GM12891 (cell line): ENCODE data around the gene TRAPPC3.

Experiments
- DNase-seq: peaks from one replicate; pipeline ENCODE4 v3.0.0; 2011; ENCODE audit warnings: low spot score; ENCODE audit not compliant: insufficient read length
- FAIRE-seq: peaks from 2 replicates; lab custom pipeline; 2011; peaks lifted over from hg19 to GRCh38; lab: Jason Lieb, UNC
- PAX5 ChIP-seq: IDR thresholded peaks from 2 replicates; pipeline ENCODE4 v1.6.1; 2011; ENCODE audit warnings: low read length, moderate library complexity, mild to moderate bottlenecking; ENCODE audit not compliant: insufficient read depth, severe bottlenecking
- POLR2A ChIP-seq: IDR thresholded peaks from 2 replicates; pipeline ENCODE4 v1.6.1; 2011; ENCODE audit warnings: low read depth, low read length, control low read depth
- POLR2AphosphoS5 ChIP-seq: IDR thresholded peaks from 2 replicates; pipeline ENCODE4 v1.6.1; 2011; ENCODE audit warnings: low read depth, low read length, control low read depth
- POU2F2 ChIP-seq: IDR thresholded peaks from 2 replicates; pipeline ENCODE4 v1.6.1; 2011; ENCODE audit warnings: low read depth, mild to moderate bottlenecking, control low read depth, low read length, moderate library complexity
- SPI1 ChIP-seq: IDR thresholded peaks from 2 replicates; pipeline ENCODE4 v1.6.1; 2011; ENCODE audit warnings: low read depth, low read length, control low read depth
- TAF1 ChIP-seq: IDR thresholded peaks from 2 replicates; pipeline ENCODE4 v1.6.1; 2011; ENCODE audit warnings: low read depth, low read length, control low read depth

The TRAPPC3 gene

DNA sequence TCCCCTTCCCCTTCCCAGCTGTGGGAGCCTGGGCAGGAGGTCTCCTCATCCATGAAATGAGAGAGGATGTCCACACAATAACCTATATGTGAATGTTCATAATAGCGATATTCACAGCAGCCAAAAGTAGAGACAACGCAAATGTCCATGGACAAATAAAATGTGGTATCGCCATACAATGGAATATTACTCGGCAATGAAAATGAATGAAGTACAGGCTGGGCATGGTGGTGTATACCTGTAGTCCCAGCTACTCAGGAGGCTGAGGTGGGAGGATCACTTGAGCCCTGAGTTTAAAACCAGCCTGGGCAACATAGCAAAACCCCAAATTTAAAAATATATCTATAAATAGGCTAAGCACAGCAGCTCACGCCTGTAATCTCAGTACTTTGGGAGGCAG is 47.7 kb downstream of the TRAPPC3 start:
- DNase-seq (no peak), FAIRE-seq (no peak)
- TF ChIP-seq TAF1 (no peak), PAX5 (no peak), SPI1 (no peak), POLR2A (no peak), POU2F2 (no peak), POLR2AphosphoS5 (no peak)

DNA sequence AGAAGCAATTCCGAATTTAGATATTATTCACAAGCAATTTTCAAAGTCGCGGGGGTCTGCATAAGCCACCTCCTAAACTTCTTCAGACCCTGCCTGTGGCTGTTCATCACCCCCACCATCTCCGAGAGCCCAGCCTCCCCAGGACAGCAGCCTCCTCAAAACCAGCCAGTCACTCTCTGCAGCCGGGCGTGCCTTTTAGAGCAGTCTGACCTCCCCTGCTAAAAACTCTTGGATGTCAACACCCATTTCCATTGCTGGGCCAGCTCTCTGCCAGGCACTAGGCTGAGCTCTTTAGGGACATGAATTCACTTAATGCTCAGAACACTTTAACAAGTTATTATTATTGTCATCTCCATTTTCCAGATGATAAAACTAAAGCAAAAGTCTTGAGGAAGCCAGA is 48.9 kb downstream of the TRAPPC3 start:
- TF ChIP-seq SPI1 (no peak), TAF1 (no peak), POLR2A (no peak), PAX5 (no peak), POU2F2 (no peak), POLR2AphosphoS5 (no peak)
- DNase-seq (no peak), FAIRE-seq (no peak)

DNA sequence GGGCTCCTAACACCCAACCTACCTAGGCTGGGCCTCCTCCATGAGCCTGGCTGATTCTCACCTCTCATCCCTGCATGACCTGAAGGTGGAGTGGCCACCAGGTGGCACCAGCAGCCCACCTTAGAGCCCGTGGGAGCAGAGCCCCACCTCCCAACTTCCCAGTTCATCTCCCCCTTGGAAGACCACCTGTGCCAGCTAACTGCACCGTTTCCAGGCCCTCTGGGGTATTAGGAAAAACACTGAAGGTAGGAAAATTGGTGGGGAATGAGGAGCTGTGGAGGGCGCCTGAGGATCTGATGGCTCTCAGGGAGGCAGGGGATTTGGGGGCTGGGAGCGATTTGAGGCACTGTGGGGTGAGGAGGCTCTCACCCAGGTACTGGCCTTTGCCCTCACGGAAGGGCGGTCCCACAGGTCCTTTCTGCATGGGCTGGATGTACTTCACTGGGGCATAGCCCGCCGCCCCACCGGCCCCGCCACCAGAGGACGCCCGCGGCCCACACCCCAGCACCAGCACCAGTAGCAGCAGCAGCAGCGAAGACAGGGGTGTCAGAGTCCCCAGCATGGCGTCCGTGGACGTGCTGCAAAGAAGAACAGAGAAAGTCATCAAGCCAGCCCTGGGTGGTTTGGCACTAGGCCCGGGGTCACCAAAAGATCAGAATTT is 49.5 kb downstream of the TRAPPC3 start:
- DNase-seq (peak; percentile 92), FAIRE-seq (peak; percentile 92)
- no peak for TF ChIP-seq POU2F2
- TF ChIP-seq PAX5 = no peak

DNA sequence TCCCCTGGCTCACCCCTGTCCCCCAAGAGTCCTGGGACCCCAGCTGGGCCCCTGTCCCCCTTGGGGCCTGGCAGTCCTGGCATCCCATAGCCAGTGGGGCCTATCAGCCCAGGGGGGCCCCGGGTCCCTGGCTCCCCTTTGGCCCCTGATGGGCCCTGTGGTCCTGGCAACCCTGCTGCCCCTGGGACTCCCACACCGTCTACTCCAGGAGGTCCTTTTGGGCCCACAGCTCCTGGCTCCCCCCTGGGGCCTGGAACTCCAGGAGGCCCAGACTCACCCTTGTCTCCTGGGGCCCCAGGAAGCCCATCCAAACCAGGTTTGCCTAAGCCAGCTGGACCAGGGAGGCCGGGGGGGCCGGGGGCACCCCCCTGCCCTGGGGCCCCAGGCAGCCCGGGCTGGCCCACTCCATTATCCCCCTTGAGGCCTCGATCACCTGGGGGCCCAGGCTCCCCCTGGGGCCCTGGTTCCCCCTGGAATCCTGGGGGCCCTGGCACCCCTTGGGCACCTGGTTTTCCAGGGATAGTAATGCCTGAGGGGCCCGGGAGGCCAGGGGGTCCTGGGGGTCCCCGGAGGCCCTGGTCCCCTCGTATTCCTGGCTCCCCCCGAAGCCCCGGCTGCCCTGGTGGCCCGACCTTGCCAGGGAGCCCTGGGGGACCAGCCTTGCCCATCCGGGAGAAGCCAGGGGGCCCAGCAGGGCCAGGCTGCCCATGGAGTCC is 50.5 kb downstream of the TRAPPC3 start:
- FAIRE-seq (no peak), DNase-seq (no peak)
- no peak for TF ChIP-seq POLR2A
- TF ChIP-seq TAF1 = no peak
- TF ChIP-seq SPI1 = no peak
- no peak for TF ChIP-seq PAX5
- no peak for TF ChIP-seq POLR2AphosphoS5
- no peak for TF ChIP-seq POU2F2

DNA sequence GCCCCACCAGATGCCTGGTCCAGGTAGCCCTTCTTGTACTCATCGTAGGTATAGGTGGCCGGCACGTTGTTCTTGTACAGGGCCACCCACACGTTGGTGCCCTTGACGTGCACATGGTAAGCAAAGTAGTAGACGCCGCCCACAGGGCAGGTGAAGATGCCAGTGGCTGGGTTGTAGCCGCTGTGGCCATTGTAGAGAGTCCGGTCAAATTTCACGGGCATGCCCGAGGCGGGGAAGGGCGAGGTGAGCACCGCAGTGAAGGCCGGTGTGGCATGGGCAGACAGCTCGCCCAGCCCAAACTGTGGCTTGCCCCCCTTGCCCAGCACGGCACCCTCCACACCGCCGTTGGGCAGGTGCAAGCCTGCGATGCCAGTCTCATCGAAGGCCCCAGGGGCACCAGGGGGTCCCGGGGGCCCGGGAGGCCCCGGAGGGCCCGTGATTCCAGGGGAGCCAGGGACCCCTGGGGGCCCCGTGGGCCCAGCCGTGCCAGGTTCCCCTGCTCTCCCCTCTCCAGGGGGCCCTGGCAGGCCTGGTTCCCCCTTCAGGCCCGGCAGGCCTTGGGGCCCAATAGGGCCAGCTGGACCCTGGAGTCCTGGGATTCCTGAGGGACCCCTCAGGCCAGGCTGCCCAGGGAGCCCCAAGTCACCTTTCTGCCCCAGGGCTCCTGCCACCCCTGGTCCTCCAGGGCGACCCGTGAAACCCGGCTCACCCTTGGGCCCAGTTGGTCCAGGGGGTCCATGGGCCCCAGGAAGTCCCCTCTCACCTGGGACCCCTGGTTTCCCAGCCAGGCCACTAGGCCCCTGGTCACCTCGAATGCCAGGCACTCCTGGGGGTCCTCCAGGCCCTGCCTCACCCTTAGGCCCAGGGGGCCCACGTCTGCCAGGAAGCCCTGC is 51.3 kb downstream of the TRAPPC3 start:
- DNase-seq = no peak
- no peak for FAIRE-seq
- TF ChIP-seq PAX5 (no peak), TAF1 (no peak), POLR2AphosphoS5 (no peak), POU2F2 (no peak), POLR2A (no peak), SPI1 (no peak)

DNA sequence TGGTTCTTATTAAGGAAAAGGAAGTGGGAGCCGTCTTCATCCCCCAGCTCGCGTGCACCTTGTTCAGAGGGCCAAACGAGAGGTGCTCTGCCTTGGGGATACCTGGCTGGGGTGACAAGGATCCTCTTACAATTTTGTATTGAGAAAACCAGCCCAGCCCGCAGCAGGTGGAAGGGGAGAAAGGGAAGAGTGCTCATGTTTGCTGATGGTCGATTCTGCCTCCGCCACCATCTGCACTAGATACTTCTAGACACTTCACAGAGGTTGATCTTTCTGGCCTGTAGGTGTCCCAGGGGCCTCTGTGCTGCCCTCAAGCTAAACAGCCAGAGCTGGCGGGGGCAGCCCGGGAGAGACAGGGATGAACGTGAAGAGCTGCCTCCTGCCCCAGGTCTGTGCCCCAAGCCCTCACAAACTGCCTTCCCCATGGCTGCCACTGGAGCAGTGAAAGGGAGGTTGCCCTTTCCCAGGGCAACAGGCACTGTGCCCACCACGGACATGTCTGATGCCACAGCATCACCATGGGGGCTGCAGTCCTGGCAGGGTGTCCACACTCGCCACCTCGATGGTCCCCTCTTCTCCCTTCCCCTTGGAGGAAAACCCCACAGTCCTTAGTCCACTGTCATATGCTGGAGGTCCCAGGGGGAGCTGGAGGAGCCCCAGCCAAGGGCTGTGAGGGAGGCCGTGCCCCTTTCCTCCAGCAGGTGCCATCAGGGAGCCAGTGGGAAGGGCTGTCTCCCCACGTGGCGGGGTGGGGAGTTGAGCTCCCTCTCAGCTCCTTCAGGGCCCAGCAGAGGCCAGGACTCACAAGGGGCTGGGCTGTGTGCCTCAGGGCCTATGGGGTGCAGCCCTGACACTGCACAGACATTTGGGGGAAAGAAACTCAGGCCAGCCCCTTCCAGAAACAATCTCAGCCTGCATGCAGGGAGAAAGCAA is 52.5 kb downstream of the TRAPPC3 start:
- FAIRE-seq (no peak), DNase-seq (no peak)
- TF ChIP-seq POLR2A (no peak), PAX5 (no peak), POLR2AphosphoS5 (no peak), POU2F2 (no peak), TAF1 (no peak), SPI1 (no peak)

DNA sequence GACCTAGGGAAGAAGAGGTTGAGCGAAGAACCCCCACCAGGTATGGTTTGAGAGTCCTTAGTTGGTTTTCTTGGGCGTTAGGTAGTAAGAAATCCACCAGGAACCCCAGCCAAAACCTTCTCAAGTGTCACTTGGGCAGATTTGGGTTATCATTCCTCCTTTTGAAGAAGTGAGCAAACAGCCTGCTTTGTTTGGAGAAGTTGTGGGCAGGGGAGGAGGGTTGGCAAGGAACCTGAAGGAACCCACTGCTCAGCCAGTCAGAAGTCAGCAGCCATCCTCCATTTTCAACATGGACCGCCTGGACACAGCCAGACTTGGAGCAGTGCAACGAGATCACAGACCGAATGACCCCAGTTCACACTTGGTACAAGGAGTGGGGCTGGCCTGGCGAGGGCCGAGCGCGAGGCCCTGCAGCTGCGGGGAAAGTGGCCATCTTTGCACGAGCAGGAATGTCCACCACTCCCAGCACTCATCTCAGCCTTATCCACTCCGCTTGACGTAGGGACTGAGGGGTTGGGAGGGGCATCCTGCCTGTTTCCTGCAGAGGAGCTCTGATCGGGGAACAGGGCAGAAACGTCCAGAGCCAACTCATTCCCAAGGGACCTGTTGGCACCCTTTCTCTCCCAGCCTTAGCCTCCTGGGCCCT is 53.4 kb downstream of the TRAPPC3 start:
- DNase-seq = no peak
- TF ChIP-seq POLR2A (no peak), PAX5 (no peak), POLR2AphosphoS5 (no peak), SPI1 (no peak), POU2F2 (no peak), TAF1 (no peak)
- FAIRE-seq = no peak

DNA sequence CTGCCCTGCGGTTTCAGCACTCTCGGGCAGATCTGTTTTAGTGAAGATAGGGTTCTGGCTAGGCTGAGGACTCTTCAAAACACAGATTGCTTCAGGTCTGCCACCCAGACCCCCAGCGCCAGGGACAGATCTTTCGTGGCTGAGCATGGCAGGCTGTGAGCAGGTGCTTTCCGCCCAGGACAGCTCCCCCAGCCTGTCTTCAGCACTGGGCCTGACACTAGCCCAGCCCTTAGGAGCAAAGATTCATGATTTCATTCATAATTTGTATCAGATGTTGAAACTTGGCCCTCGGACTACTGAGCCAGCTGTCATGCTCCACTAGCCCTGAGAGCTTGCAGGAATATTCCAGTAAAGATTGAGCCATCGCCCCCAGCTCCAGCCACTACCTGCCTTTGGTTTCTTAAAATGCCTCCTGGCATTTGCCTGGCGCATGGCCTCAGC is 54.6 kb downstream of the TRAPPC3 start:
- TF ChIP-seq POU2F2 = no peak
- TF ChIP-seq SPI1 = no peak
- TF ChIP-seq PAX5 = no peak
- no peak for TF ChIP-seq POLR2AphosphoS5
- DNase-seq (no peak), FAIRE-seq (no peak)
